ENCODE data around the gene DNAH17. TPM values are rescaled to one million over a fixed set of nuclear protein-coding genes. Genes with fewer than 3 reads are reported as not detected.

DNAH17 gene
- total and polyA plus RNA-seq, 2 of the 8 experiments (the other 6 are each of a cell fraction or from before 2014, with no cell fraction given), result 0.14 to 0.67 TPM

DNA sequence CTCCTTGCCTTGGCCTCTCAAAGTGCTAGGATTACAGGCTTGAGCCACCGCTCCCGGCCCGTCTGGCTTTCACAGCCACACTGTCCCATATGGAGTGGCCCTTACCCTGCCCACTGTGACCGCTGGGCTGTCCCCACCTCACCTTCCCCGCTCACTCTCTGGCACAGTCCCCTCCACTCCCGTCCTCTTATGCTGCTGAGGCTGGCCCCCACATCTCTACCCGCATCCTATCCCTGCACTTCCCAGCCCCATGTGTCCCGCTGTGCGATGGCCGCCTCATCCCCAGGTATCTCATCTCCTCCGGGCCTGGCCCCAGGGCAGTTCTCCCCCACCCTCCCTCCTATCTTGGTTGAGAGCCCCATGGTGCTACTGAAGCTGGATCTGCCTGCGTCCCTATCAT lies 105.6 kb downstream of the DNAH17 start:
- no peak overlapping the region for H3K23ac ChIP-seq (ENCODE audit: insufficient read length)
- no peak overlapping the region for H2AK5ac ChIP-seq (ENCODE audit: low read depth, low read length)
- H4K91ac ChIP-seq (replicated peaks; ENCODE audit: insufficient read length, low read length), result no peak overlapping the region
- no peak overlapping the region for H3K4me2 ChIP-seq (ENCODE audit: insufficient read depth in 1 of 2, low read depth in 2 of 2, low read length in 2 of 2)
- H3K79me2 ChIP-seq (ENCODE audit: control insufficient read depth in 1 of 2, insufficient read depth in 2 of 2, low read length in 2 of 2), result no peaks in the 10 kb centered on the region
- 85% methylated on average over 12 of the region's 12 CpGs; no CpG with 5 or more reads in 1 of the 2 experiments for WGBS, 2 experiments (ENCODE audit: extremely low coverage in 1 of 2, insufficient coverage in 1 of 2, insufficient read length in 1 of 2, insufficient replicate concordance in 2 of 2, low coverage in 1 of 2, low lambda C conversion rate in 2 of 2, missing lambda C conversion rate in 1 of 2)
- no peak overlapping the region for H2BK5ac ChIP-seq (ENCODE audit: low read depth, low read length)
- FAIRE-seq, result no peak
- H4K5ac ChIP-seq (ENCODE audit: insufficient read length, low read depth, low read length), result no peak overlapping the region
- no peak overlapping the region for H2BK120ac ChIP-seq (replicated peaks; ENCODE audit: low read depth, low read length)
- H3K79me1 ChIP-seq (ENCODE audit: low read depth, low read length), result no peaks in the 10 kb centered on the region
- H2BK15ac ChIP-seq (ENCODE audit: low read length), result no peak overlapping the region
- H2BK12ac ChIP-seq (ENCODE audit: low read depth, low read length), result no peak overlapping the region
- no peak for DNase-seq (ENCODE audit: low read depth in 1 of 2, low spot score in 2 of 2)
- H2AFZ ChIP-seq (ENCODE audit: low read length), result no peak overlapping the region
- no peaks in the 10 kb centered on the region for H4K20me1 ChIP-seq (replicated peaks in 1 of 2; ENCODE audit: control insufficient read depth in 1 of 2, insufficient read depth in 2 of 2, low read length in 2 of 2)
- H3K36me3 ChIP-seq (ENCODE audit: control insufficient read depth in 2 of 4, insufficient read depth in 4 of 4, low read length in 3 of 4), result no peaks in the 10 kb centered on the region
- no peak overlapping the region for H3K9ac ChIP-seq (replicated peaks in 1 of 4; ENCODE audit: extremely low read depth in 1 of 4, low read depth in 3 of 4, low read length in 3 of 4)
- no peaks in the 10 kb centered on the region for H3K9me3 ChIP-seq (ENCODE audit: insufficient read depth in 2 of 2, low read depth in 1 of 2, low read length in 1 of 2)
- H3K56ac ChIP-seq (replicated peaks; ENCODE audit: insufficient read length, low read depth, low read length), result no peak overlapping the region
- H3K4me1 ChIP-seq (replicated peaks in 1 of 4; ENCODE audit: control insufficient read depth in 3 of 4, insufficient read depth in 4 of 4, low read length in 3 of 4), result no peaks in the 10 kb centered on the region
- H3K18ac ChIP-seq (ENCODE audit: extremely low read depth, low read length), result no peak overlapping the region
- ChIA-PET POLR2A (ENCODE audit: partially characterized antibody) (interaction anchor here (1.2 kb wide), 1 partner anchor 9 kb away, joined by 3 read pairs; no protein-coding TSS in a partner anchor), CTCF (ENCODE audit: partially characterized antibody) (interaction anchor here (0.6 to 1.4 kb wide), 3 partner anchors 22 to 120 kb away, joined by 3 to 4 read pairs (median 4); no protein-coding TSS in a partner anchor)
- H3K14ac ChIP-seq (ENCODE audit: insufficient read length), result no peak overlapping the region
- H4K8ac ChIP-seq (ENCODE audit: extremely low read depth, insufficient read depth, low read length), result no peak overlapping the region
- TF ChIP-seq GTF2F1 (IDR thresholded peaks at IDR 0.05; ENCODE audit: borderline replicate concordance, low read depth, low read length), result no peak
- TF ChIP-seq CREB1 (IDR thresholded peaks at IDR 0.05), result no peak
- TF ChIP-seq CHD2 (IDR thresholded peaks at IDR 0.05; ENCODE audit: low read length), result no peak
- TF ChIP-seq CBX8 (IDR thresholded peaks at IDR 0.05; ENCODE audit: borderline replicate concordance, low read depth, low read length), result no peak
- TF ChIP-seq SIN3A (conservative IDR thresholded peaks at IDR 0.05 in 1 of 2, IDR thresholded peaks at IDR 0.05 in 1 of 2; ENCODE audit: low read depth in 1 of 2, low read length in 2 of 2), result no peak
- TF ChIP-seq E2F6 (IDR thresholded peaks at IDR 0.05), result no peak
- H2BK20ac ChIP-seq (ENCODE audit: low read length), result no peak overlapping the region
- H3K4me3 ChIP-seq (ENCODE audit: extremely low read depth in 1 of 4, insufficient read depth in 2 of 4, low read depth in 3 of 4, low read length in 4 of 4), result no peak overlapping the region
- no peaks in the 10 kb centered on the region for H3K27me3 ChIP-seq (replicated peaks in 1 of 4; ENCODE audit: control insufficient read depth in 3 of 4, extremely low read depth in 1 of 4, insufficient read depth in 3 of 4, low read length in 3 of 4)
- no peak overlapping the region for H3K4ac ChIP-seq (replicated peaks; ENCODE audit: insufficient read length, low read depth, low read length)
- peaks cover 2% of the 10 kb centered on the region; the same call in 1 of the 2 replicates for H3K23me2 ChIP-seq (ENCODE audit: low read depth, low read length)
- no peak overlapping the region for H3K27ac ChIP-seq (ENCODE audit: low read depth, low read length)
